Glomerular visceral epithelial cell (primary cell): ENCODE data around the gene CDCP2.
A peak's percentile ranks its signal among the peaks of the same experiment; 100 is the strongest.
"Not testable (repeated sequence)": the region's sequence is repeated elsewhere in the genome, so short reads cannot be mapped to it uniquely, and the experiment has no call there.

Source experiments
- DNase-seq: peaks from one replicate; pipeline ENCODE4 v3.0.0-alpha.2; 2016; ENCODE audit errors: extremely low spot score

Gene CDCP2

GRCh38 chr1:54168206-54168965 is 15.6 kb upstream of the CDCP2 start:
- DNase-seq: no peak

- DNase-seq: peak; percentile 63
Observed at GRCh38 chr1:54167422-54168139, 14.8 kb upstream of the CDCP2 start.

DNA sequence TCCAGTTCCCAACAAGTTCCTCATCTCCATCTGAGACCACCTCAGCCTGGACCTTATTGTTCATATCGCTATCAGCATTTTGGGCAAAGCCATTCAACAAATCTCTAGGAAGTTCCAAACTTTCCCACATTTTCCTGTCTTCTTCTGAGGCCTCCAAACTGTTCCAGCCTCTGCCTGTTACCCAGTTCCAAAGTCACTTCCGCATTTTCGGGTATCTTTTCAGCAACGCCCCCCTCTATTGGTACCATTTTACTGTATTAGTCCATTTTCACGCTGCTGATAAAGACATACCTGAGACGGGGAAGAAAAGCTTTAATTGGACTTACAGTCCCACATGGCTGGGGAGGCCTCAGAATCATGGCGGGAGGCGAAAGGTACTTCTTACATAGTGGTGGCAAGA is 13.6 kb upstream of the CDCP2 start:
- not testable (repeated sequence) for DNase-seq

- DNase-seq: no peak
Observed at GRCh38 chr1:54165146-54165545, 12.3 kb upstream of the CDCP2 start.

DNA sequence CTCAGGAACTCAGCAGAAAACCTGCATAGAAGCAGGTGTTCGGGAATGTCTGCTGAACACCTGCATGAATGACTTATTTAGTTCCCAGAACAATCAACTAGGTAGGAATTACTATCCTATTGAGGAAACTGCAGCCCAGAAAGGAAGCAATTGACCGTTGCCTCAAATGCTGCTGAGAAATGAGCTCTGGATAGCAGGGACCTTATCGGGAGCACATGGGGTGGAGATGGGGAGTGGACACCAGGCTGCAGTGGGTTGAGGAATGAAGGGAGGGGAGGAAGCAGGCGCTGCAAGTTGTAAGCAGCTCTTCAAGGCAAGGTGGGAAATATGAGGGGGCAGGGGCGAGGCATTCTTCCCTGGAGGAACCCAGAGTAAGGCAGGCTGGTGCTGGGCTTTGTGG is 10.8 kb upstream of the CDCP2 start:
- no peak for DNase-seq

DNA sequence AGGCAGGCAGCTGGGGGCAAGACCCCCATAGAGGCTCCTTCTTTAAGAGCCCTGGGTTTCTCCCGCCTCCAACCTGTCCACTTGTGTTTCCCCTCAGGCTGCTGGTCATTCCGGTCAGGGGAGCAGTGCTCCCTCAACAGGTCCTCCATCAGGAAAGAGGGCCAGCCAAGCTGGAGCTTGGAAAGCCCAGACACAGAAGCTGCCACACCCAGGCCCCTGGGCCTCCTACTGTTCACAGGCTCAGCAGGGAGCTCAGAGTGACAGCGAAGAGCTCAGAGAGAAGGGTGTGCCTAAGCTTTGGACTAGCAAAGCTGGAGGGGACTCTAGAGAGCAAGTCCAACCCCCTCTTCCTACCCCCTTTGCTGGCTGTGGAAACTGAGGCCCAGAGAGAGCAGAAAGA is 10.3 kb upstream of the CDCP2 start:
- DNase-seq: no peak

DNA sequence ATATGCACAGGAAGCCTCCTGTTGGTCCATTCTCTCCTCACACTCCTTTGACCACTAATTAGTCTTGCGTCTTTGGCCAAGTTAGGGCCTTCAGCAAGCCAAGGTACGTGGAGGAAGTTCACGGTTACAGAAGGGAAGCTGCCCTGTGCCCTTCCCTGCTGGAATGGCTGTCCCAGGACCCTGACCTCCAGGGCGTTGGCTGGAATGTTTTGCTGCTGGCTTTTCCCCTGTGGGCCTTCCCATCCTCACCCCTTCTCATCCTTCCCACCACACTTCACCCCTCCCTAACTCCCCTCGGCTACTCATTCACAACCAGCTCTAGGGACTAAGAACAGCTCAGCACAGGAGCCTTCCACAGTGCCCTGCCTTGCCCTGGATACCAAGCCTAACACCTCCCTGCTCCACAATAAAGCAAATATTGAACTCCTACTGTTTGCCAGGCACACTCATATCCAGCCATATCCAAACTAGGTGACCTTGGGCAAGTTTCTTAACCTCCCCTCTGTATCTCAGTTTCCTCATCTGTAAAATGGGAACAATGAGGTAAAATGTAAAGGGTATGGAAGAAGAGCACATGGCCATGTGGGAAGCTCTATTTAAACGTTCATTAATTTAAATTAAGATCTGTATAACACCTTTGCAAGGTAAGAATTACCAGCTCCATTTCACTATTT is 8.8 kb upstream of the CDCP2 start:
- no peak for DNase-seq

GRCh38 chr1:54160351-54160750 is 7.6 kb upstream of the CDCP2 start:
- no peak for DNase-seq

GRCh38 chr1:54159733-54160316 is 7.0 kb upstream of the CDCP2 start:
- DNase-seq: no peak

- peak; percentile 74 for DNase-seq
Observed at GRCh38 chr1:54158071-54158470, 5.3 kb upstream of the CDCP2 start.

GRCh38 chr1:54157401-54157800 is 4.6 kb upstream of the CDCP2 start:
- no peak for DNase-seq

DNA sequence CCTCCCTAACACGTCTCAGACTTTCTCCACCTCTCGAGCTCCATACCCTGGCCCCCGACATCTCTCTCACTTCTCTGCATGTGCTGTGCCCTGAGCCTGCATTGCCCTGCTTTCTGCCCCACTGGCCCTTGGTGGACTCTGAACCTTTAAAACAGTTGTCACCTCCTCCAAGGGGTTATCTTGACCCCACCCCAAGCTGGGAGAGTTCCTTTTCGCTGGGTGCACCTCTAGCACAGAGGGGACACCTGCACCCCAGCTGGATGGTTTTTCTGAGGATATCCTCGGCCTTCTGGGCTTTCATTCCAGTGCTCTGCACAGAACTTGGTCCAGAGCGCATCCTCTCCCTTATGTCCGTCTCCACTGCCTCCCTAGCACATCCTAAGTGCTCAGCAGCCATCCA is 4.2 kb upstream of the CDCP2 start:
- no peak for DNase-seq

DNA sequence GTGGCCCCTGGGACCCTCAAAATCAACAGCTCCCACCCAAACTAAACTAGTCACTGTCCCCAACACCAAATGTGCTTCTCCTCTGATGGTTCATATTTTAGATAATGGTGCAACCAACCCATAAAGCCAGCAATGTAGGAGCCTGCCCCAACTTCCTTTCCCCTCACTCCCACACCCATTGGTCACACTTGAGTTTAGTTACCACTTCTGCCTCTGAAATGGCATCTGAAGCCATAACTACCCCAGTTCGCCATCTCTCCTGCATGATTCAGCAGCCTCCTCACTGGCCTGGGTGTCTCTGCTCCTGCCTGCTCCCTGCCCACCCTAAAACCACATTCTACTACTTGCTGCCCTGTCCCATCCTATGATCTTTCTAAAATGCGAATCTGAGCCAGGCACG is 3.4 kb upstream of the CDCP2 start:
- no peak for DNase-seq

DNA sequence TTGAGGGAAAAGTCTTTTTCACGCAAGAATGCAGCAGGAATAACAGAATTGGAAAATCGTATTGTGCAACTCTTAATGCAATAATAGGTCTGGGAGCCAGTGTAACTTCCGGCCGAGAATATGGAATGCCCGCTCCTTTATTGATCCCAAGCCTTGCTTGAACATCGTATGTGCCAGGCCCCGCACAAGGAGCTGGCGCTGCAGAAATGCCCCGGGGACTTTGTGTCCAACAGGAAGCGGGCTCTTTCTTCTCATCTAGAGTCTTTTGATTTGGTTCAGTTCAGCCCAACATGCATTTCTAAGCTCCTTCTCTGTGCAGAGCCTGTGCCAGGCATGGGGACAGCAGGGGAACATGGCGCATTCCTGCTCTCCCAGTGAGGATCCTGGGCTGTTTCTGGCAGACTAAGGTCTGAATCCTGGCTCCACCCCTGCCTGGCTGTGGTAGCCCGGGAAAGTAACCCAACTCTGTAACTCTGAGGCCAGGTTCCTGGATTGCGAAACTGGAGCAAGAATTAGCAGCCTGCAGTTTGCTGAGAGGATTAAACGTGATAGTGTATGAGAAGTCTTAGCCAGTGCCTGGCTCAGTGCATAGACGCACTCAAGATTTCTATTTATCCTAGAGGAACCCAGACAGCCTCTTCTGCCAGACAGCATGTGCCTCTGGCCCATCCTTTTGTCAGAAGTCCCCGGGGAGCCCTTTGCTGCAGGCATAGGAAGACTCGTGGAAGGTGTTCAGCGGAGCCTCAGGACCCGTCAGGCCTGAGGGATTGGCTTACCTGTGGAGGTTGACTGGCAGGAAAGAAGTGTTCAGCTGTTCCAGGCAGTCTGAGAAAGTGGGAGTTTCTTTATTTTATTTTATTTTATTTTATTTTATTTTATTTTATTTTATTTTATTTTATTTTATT is 987 bp upstream of the CDCP2 start:
- peak; percentile 66 for DNase-seq

DNA sequence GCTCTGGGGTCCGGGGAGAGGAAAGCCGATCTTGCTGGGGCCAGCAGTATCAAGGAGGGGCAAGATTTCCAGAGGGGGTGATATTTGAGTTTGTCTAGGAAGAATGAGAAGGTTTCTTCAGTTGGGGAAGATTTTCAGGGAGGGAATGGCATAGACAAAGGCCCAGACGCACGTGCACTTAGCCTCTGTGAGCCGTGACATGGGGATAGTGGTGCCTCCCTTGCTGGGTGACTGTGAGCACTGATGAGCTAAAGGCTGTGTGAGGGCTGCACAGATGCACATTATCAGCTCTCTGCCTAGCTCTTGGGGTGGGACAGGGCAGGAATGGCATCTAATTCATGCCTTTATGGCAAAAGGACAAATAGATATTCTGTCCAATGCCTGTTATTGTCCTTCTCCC is 1.8 kb downstream of the CDCP2 start:
- no peak for DNase-seq

DNA sequence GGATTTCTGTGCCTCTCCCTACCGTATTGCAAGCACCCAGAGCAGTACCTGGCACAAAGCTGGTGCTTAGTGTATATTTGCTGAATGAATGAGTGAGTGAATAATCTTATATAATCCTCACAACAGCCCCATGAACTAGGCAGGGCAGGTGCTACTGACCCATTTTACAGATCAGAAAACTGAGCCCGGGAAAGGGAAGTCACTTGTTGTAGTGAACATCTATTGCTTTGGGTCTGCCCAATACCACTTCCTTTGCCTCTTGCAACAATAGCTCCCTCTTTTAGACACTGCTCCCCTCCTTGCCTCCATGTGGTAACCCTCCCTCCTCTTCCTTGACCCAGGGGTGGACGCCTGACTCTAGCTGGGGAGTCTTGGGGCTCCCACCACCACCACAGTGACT is 3.1 kb downstream of the CDCP2 start:
- no peak for DNase-seq

DNA sequence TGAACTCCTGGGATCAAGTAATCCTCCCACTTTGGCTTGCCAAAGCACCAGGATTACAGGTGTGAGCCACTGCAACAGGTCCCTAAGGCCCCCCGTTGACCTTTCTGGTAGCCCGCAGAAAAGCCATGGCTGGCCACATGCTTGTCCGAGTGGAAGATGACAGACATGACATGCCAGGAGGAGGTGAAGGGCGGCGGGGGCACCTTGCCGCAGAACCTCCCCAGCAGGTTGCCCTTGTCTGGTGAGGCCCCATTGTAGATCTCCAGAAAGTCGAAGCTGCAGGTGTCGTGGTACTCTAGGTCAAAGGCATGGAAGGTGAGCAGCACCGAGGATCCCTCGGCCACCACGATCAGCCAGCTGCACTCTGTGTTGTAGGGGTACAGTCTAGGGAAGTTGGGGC is 8.4 kb downstream of the CDCP2 start:
- no peak for DNase-seq

GRCh38 chr1:54142146-54142900 is 10.5 kb downstream of the CDCP2 start:
- no peak for DNase-seq

DNA sequence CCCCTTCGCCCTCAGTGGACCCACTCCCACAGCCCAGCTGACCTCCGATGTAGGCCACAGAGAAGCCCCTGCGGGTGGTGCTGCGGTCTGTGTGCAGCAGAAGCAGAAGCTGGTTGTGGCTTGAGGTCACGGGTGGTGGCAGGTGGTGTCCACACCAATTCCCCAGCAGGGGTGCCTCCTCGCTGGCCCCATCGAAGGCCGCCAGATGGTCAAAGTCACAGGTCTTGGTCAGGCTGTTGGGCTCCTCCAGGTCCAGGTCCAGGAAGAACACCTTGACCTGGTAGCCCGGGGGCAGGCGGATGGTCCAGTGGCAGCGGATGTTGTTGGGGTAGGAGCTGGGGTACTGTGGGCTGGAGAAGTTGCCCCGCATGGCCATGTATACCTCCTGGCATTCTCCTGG is 13.1 kb downstream of the CDCP2 start:
- DNase-seq: no peak

- DNase-seq: no peak
Observed at GRCh38 chr1:54138994-54139393, 13.8 kb downstream of the CDCP2 start.
